DND-41 (cell line): ENCODE measurements around the gene CFB.
"Not testable (repeated sequence)": the region's sequence is repeated elsewhere in the genome, so short reads cannot be mapped to it uniquely, and the experiment has no call there.

Experiments used
- ATAC-seq: fragments of 200-7000 bp; cut with Tn5 transposase; 3 replicates; pipeline ENCODE4 v1.9.1; 2021; ENCODE audit warnings: low read depth; ENCODE audit not compliant: insufficient read depth
- DNase-seq: peaks from one replicate; pipeline ENCODE4 v3.0.0-alpha.2; 2020
- H2AFZ ChIP-seq: 2 replicates; pipeline ENCODE4 v1.6.0; 2012; ENCODE audit warnings: low read depth, low read length
- H3K27ac ChIP-seq: 2 replicates; pipeline ENCODE4 v1.5.1; 2012; ENCODE audit warnings: low read length, inconsistent platforms
- H3K27me3 ChIP-seq: fragments of 200-600 bp; sonication (generic); 2 replicates; pipeline ENCODE4 v1.6.0; 2012; ENCODE audit warnings: low read length, mild to moderate bottlenecking, inconsistent platforms; ENCODE audit not compliant: insufficient read depth, poor library complexity
- H3K36me3 ChIP-seq: 2 replicates; pipeline ENCODE4 v1.5.1; 2012; ENCODE audit warnings: low read length, inconsistent platforms; ENCODE audit not compliant: insufficient read depth
- H3K4me1 ChIP-seq: 2 replicates; pipeline ENCODE4 v1.5.1; 2012; ENCODE audit warnings: mild to moderate bottlenecking, low read length; ENCODE audit not compliant: insufficient read depth
- H3K4me2 ChIP-seq: 2 replicates; pipeline ENCODE4 v1.6.0; 2012; ENCODE audit warnings: mild to moderate bottlenecking, moderate library complexity, low read length, inconsistent platforms; ENCODE audit not compliant: insufficient read depth
- H3K4me3 ChIP-seq, 2 experiments: fragments of 200-600 bp in 1 of 2; shearing (Covaris generic) in 1 of 2; 2 replicates each; pipeline ENCODE4 v1.5.1; 2012 to 2016; ENCODE audit warnings: inconsistent platforms in 2 of 2, low read length in 2 of 2, mild to moderate bottlenecking in 2 of 2, low read depth in 1 of 2, moderate library complexity in 1 of 2
- H3K79me2 ChIP-seq: 2 replicates; pipeline ENCODE4 v1.6.0; 2012; ENCODE audit warnings: low read length, inconsistent platforms; ENCODE audit not compliant: insufficient read depth
- H3K9ac ChIP-seq: 2 replicates; pipeline ENCODE4 v1.6.0; 2012; ENCODE audit warnings: low read depth, mild to moderate bottlenecking, inconsistent platforms, low read length, moderate library complexity
- H3K9me3 ChIP-seq: 2 replicates; pipeline ENCODE4 v1.5.1; 2012; ENCODE audit warnings: low read length, moderate library complexity, mild to moderate bottlenecking, inconsistent platforms; ENCODE audit not compliant: insufficient read depth, severe bottlenecking
- H4K20me1 ChIP-seq: 2 replicates; pipeline ENCODE4 v1.6.0; 2012; ENCODE audit warnings: low read length; ENCODE audit not compliant: insufficient read depth
- CTCF ChIP-seq: IDR thresholded peaks from 2 replicates; pipeline ENCODE4 v1.5.1; 2012; ENCODE audit warnings: borderline replicate concordance, low read length, moderate library complexity, mild to moderate bottlenecking; ENCODE audit not compliant: poor library complexity, severe bottlenecking; ENCODE audit errors: extremely low read depth
- EZH2 ChIP-seq: IDR thresholded peaks from 3 replicates; pipeline ENCODE4 v1.6.1; 2012; ENCODE audit warnings: borderline replicate concordance, low read depth, mild to moderate bottlenecking, moderate library complexity, low read length, inconsistent platforms; ENCODE audit not compliant: severe bottlenecking

Gene CFB

GRCh38 chr6:31928672-31928939, 17.3 kb upstream of the CFB start:
- no peaks in the 10 kb centered on the region for H4K20me1 ChIP-seq
- TF ChIP-seq CTCF: no peak
- no peak for TF ChIP-seq EZH2
- H3K27me3 ChIP-seq: peaks cover 3% of the 10 kb centered on the region
- no peak overlapping the region for H3K9ac ChIP-seq
- no peak overlapping the region for H3K4me2 ChIP-seq
- H2AFZ ChIP-seq: no peak overlapping the region
- no peaks in the 10 kb centered on the region for H3K9me3 ChIP-seq
- ATAC-seq: no peak
- no peaks in the 10 kb centered on the region for H3K4me1 ChIP-seq
- H3K4me3 ChIP-seq: no peak overlapping the region
- no peaks in the 10 kb centered on the region for H3K79me2 ChIP-seq
- no peak for DNase-seq
- H3K27ac ChIP-seq: no peak overlapping the region
- H3K36me3 ChIP-seq: no peaks in the 10 kb centered on the region

- Histone ChIP-seq H3K4me2 (no peak overlapping the region), H4K20me1 (no peaks in the 10 kb centered on the region), H3K79me2 (no peaks in the 10 kb centered on the region), H3K27ac (no peak overlapping the region), H3K9me3 (no peaks in the 10 kb centered on the region), H2AFZ (no peak overlapping the region), H3K36me3 (no peaks in the 10 kb centered on the region), H3K27me3 (peaks cover 1% of the 10 kb centered on the region), H3K4me1 (no peaks in the 10 kb centered on the region), H3K9ac (no peak overlapping the region), H3K4me3 (no peak overlapping the region)
- TF ChIP-seq EZH2: no peak
- no peak for TF ChIP-seq CTCF
- no peak for DNase-seq
- no peak for ATAC-seq
These were observed 14.9 kb upstream of the CFB start for GRCh38 chr6:31930962-31931361.

GRCh38 chr6:31932137-31932536, 13.8 kb upstream of the CFB start:
- not testable (repeated sequence) for H3K9ac ChIP-seq, H2AFZ ChIP-seq

GRCh38 chr6:31933537-31933936, 12.4 kb upstream of the CFB start:
- Histone ChIP-seq H3K27me3 (peaks cover 3% of the 10 kb centered on the region), H2AFZ (no peak overlapping the region), H3K4me3 (no peak overlapping the region), H4K20me1 (no peaks in the 10 kb centered on the region), H3K4me1 (no peaks in the 10 kb centered on the region), H3K4me2 (no peak overlapping the region), H3K36me3 (no peaks in the 10 kb centered on the region), H3K9ac (no peak overlapping the region), H3K79me2 (no peaks in the 10 kb centered on the region), H3K27ac (no peak overlapping the region), H3K9me3 (no peaks in the 10 kb centered on the region)
- no peak for TF ChIP-seq CTCF
- no peak for TF ChIP-seq EZH2
- ATAC-seq (no peak), DNase-seq (no peak)

More at GRCh38 chr6:31932137-31932536, 13.8 kb upstream of the CFB start:
- not testable (repeated sequence) for H3K27me3 ChIP-seq, H3K9me3 ChIP-seq, H3K4me2 ChIP-seq, H3K27ac ChIP-seq, H4K20me1 ChIP-seq, H3K36me3 ChIP-seq, DNase-seq, H3K79me2 ChIP-seq, ATAC-seq, H3K4me3 ChIP-seq, H3K4me1 ChIP-seq
